ENCODE measurements around the gene SOBP.

GRCh38 chr6:107617341-107617932, 127.5 kb downstream of the SOBP start:
- TF ChIP-seq NR3C1 (CRISPR knock-in tag; conservative IDR thresholded peaks at IDR 0.05; ENCODE audit: low read depth): no peak
- no peak for TF ChIP-seq JUN (CRISPR knock-in tag; IDR thresholded peaks at IDR 0.05)
- TF ChIP-seq, protein P1, sequence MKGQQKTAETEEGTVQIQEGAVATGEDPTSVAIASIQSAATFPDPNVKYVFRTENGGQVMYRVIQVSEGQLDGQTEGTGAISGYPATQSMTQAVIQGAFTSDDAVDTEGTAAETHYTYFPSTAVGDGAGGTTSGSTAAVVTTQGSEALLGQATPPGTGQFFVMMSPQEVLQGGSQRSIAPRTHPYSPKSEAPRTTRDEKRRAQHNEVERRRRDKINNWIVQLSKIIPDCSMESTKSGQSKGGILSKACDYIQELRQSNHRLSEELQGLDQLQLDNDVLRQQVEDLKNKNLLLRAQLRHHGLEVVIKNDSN (CRISPR knock-in tag; IDR thresholded peaks at IDR 0.05): no peak
- TF ChIP-seq TCF7 (CRISPR knock-in tag; IDR thresholded peaks at IDR 0.05; ENCODE audit: low read depth): no peak

All from WTC11 (cell line).